T-helper 1 cell (primary cell): Measurements from ENCODE around the gene IFNGR2.
A peak's percentile ranks its signal among the peaks of the same experiment; 100 is the strongest.
"Not testable (repeated sequence)": the region's sequence is repeated elsewhere in the genome, so short reads cannot be mapped to it uniquely, and the experiment has no call there.

ENCODE experiments used
- DNase-seq, 5 donors: peaks; one replicate each; pipeline ENCODE4 v3.0.0-alpha.2; 2012 to 2020

Gene IFNGR2

GRCh38 chr21:33403786-33404585 is 773 bp downstream of the IFNGR2 start:
- no peak for DNase-seq

- no peak for DNase-seq
Observed at GRCh38 chr21:33406493-33406892, 3.3 kb downstream of the IFNGR2 start.

GRCh38 chr21:33411949-33412430 is 8.8 kb downstream of the IFNGR2 start:
- no peak for DNase-seq

DNA sequence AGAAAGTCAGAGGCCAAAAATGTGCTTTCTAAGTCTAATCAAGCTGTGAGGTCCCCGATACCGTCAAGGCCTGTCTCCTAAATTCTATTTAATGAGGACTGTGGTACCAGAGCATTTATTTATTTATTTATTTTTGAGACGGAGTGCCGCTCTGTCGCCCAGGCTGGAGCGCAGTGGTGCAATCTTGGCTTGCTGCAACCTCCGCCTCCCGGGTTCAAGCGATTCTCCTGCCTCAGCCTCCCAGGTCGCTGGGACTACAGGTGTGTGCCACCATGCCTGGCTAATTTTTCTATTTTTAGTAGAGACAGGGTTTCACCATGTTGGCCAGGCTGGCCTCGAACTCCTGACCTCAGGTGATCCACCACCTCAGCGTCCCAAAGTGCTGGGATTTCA is 9.2 kb downstream of the IFNGR2 start:
- DNase-seq, result not testable (repeated sequence)

DNA sequence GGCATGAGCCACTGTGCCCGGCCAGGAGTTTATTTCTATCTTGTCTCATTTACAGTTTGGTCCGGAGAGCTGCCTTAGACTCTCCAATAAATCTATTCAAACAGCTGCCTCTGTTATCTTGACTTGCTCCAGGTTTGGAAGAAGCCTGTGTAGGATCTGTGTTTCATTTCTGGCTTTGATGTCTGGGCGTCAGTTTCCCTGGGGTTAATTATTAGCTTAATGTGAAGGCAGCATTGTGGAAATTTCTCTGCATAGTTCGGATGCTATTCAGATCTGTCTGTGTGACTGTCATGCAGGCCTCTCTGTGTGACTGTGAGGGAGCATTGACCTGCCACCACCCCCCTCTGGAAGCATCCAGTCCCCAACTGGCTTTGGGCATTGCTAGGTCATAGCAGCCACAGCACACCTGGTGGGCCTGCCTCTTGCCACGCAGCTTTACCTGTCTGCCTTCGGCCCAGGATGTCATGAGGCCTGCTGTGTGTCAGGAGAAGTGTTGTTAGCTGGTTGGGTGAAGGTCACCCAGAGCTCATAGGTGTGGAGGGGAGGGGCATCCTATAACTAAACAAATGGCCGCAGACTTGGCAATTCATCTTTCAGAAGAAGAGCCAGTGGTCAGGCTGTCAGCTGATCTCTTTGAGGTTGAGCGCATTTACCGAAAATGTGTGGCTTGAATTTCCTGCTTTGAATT is 9.8 kb downstream of the IFNGR2 start:
- no peak for DNase-seq

GRCh38 chr21:33414068-33414467 is 10.9 kb downstream of the IFNGR2 start:
- DNase-seq, result no peak

- DNase-seq, result no peak
Observed at GRCh38 chr21:33414926-33415325, 11.7 kb downstream of the IFNGR2 start.

GRCh38 chr21:33418691-33419090 is 15.5 kb downstream of the IFNGR2 start:
- DNase-seq, result no peak

DNA sequence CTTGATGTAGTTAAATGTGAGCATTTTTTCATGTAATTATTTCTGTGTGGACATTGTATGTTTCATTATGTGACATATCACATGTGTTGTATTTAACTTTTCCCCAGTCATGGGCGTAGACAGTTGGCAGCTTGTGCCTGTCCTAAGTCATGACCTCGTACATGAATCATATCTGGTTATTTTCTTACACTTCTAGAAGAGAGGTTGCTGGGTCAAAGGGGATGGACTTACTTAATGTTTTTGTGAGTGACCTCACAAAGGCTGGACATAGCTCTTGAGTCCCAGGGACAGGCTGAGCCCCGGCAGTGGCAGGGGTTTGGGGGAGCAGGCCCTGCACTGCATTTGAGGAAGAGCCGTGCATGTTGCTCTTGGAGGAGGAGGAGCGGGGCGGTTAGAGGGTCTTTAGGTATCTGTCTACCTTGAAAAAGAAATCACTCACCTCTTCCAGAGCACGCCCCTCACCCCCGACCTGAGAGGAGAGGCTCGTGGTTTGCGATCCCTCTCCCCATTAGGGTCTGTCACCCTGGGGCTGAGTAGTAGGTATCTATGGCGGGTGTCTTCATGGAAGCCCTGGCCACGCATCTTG is 16.4 kb downstream of the IFNGR2 start:
- DNase-seq, result no peak

GRCh38 chr21:33421713-33422393 is 18.6 kb downstream of the IFNGR2 start:
- DNase-seq, result no peak

DNA sequence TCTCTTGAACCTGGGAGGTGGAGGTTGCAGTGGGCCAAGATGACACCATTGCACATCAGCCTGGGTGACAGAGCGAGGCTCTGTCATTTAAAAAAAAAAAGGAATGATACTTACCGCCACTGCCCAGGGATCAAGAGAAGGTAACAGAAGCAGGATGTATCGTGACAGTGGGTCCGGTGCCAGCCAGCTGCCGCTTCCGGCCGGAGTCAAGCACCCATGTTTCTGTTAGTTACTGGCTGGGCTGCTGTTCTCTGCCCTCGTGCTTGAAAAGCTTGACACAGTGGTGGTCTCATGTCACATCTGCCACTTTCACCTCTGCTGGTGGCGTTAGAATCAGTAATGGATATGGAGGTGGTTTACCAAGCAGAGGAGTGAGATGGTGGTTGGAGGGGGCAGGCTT is 21.0 kb downstream of the IFNGR2 start:
- no peak for DNase-seq

GRCh38 chr21:33425825-33426224 is 22.6 kb downstream of the IFNGR2 start:
- DNase-seq, result no peak

- DNase-seq, result no peak
Observed at GRCh38 chr21:33427051-33427450, 23.8 kb downstream of the IFNGR2 start.

- no peak for DNase-seq
Observed at GRCh38 chr21:33428669-33429068, 25.5 kb downstream of the IFNGR2 start.

DNA sequence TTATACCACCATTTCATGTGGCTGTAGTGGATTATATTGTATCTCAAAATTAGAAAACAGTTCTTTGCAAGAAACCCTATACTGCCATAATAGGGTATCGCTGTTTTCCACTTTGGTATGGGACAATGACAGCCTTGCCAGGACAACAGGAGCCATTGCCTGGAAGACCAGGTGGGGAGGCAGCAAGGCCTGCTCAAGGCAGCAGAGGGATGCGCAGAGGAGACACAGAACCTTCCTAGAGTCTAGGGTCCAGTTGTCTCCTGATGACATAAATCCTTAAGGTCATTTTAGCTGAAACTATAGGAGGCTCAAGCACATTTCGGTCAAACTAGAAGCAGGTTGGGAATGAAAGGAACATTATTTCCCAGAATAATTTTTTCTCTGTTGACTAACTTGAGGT is 27.6 kb downstream of the IFNGR2 start:
- no peak for DNase-seq

DNA sequence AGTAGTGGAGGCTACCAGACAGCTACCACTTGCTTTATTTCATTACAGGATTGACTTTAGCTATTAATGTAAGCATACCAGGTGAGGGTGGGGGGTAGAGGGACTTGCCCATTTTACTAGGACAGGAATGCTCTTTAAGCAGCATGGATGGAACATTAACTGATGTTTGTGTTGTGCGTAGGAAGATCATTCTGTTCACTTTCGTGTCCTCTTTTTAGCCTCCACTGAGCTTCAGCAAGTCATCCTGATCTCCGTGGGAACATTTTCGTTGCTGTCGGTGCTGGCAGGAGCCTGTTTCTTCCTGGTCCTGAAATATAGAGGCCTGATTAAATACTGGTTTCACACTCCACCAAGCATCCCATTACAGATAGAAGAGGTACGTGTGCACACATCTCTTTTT is 29.3 kb downstream of the IFNGR2 start:
- no peak for DNase-seq

DNA sequence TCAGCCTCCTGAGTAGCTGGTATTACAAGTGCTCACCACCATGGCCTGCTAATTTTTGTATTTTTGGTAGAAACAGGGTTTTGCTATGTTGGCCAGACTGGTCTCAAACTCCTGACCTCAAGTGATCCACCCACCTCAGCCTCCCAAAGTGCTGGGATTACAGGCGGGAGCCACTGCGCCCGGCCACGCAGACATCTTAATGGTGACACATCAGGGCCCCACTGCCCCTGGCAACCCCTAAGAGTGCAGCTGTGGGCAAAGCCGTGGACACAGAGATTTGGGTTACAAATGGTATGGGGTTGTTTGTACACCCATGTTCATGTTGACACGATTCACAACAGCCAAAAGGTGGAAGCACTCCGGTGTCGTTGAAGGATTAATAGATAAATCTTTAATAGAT is 29.8 kb downstream of the IFNGR2 start:
- no peak for DNase-seq

DNA sequence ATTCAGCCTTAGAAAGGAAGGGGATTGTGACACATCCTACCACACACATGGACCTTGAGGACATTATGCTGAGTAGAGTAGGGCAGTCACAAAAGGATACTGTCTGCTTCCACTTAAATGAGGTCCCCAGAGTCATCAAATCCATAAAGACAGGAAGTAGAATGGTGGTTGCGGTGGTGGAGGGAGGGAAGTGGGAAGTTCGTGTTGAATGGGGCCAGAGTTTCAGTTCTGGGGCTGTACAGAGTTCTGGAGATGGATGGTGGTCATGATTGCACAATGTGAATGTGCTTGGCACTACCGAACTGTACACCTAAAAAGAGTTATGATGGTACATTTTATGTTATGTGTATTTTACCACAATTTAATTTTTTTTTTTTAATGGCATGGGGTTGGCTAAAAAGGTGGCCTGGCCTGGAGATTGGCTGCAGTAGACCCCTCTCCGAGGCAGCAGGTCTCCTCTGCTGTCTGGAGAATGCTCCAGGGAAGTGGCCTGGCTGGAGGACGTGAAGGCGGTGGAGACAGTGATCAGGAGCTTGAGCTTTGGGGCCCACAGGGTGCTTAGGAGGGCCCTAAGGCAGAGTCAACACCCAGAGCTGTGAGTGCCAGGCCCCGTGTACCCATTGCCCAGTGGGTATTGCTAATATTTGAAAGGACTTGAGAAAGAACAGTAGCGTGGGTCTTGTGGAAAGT is 30.4 kb downstream of the IFNGR2 start:
- no peak for DNase-seq

- DNase-seq, result peak in 1 of 5 donors; percentile 89
Observed at GRCh38 chr21:33434770-33435360, 31.7 kb downstream of the IFNGR2 start.

GRCh38 chr21:33437140-33437539 is 33.9 kb downstream of the IFNGR2 start:
- DNase-seq, result no peak

- no peak for DNase-seq
Observed at GRCh38 chr21:33441489-33442477, 38.6 kb downstream of the IFNGR2 start.
